Pulmonary artery endothelial cell (primary cell): Measurements from ENCODE around the gene FBXO22. TPM values are rescaled to one million over a fixed set of nuclear protein-coding genes. Genes with fewer than 3 reads are reported as not detected.

Experiments used
- DNase-seq: peaks from one replicate; pipeline ENCODE4 v3.0.0-alpha.2; 2011; ENCODE audit warnings: low read depth, low spot score
- total RNA-seq: library from RNA; depleted of rRNA; stranded (reverse); fragments of >200 nt; gene quantifications from 2 replicates; pipeline ENCODE4 v1.2.3, GENCODE V29; 2014

FBXO22 gene
- total RNA-seq, 1 donor from 2014 or later = 86.5 TPM

GRCh38 chr15:75918135-75918534, 14.5 kb downstream of the FBXO22 start:
- DNase-seq = no peak

- DNase-seq = no peak
These were observed 16.4 kb downstream of the FBXO22 start for GRCh38 chr15:75920079-75920478.

- peak; percentile 44 for DNase-seq
These were observed 18.3 kb downstream of the FBXO22 start for GRCh38 chr15:75921732-75922703.

- DNase-seq = no peak
These were observed 20.1 kb downstream of the FBXO22 start for GRCh38 chr15:75923756-75924155.

GRCh38 chr15:75924576-75924975, 20.9 kb downstream of the FBXO22 start:
- no peak for DNase-seq

GRCh38 chr15:75925440-75925839, 21.8 kb downstream of the FBXO22 start:
- no peak for DNase-seq

- DNase-seq = no peak
These were observed 23.3 kb downstream of the FBXO22 start for GRCh38 chr15:75926931-75927330.

GRCh38 chr15:75927601-75928000, 23.9 kb downstream of the FBXO22 start:
- DNase-seq = no peak

GRCh38 chr15:75928680-75929608, 25.3 kb downstream of the FBXO22 start:
- no peak for DNase-seq

GRCh38 chr15:75929799-75930565, 26.3 kb downstream of the FBXO22 start:
- no peak for DNase-seq

GRCh38 chr15:75930866-75931265, 27.2 kb downstream of the FBXO22 start:
- no peak for DNase-seq

GRCh38 chr15:75942464-75942863, 38.8 kb downstream of the FBXO22 start:
- DNase-seq = no peak

GRCh38 chr15:75943246-75943645, 39.6 kb downstream of the FBXO22 start:
- DNase-seq = no peak

- DNase-seq = no peak
These were observed 40.1 kb downstream of the FBXO22 start for GRCh38 chr15:75943713-75944215.

- DNase-seq = no peak
These were observed 42.3 kb downstream of the FBXO22 start for GRCh38 chr15:75945953-75946352.

GRCh38 chr15:75947092-75947491, 43.4 kb downstream of the FBXO22 start:
- no peak for DNase-seq

- DNase-seq = no peak
These were observed 45.2 kb downstream of the FBXO22 start for GRCh38 chr15:75948761-75949296.

GRCh38 chr15:75952525-75952924, 48.8 kb downstream of the FBXO22 start:
- no peak for DNase-seq

GRCh38 chr15:75955720-75956119, 52.0 kb downstream of the FBXO22 start:
- no peak for DNase-seq

GRCh38 chr15:75961331-75961730, 57.7 kb downstream of the FBXO22 start:
- DNase-seq = no peak

- no peak for DNase-seq
These were observed 62.4 kb downstream of the FBXO22 start for GRCh38 chr15:75966073-75966472.
